ENCODE results near the gene KRTAP5-10.
"Not testable (repeated sequence)": the region's sequence is repeated elsewhere in the genome, so short reads cannot be mapped to it uniquely, and the experiment has no call there.

KRTAP5-10 gene

GRCh38 chr11:71534711-71535608, 30.4 kb upstream of the KRTAP5-10 start:
- peak in 1 of 2 experiments; percentile 33 for DNase-seq (ENCODE audit: low read depth in 1 of 2, low spot score in 1 of 2)
- H3K27me3 ChIP-seq (ENCODE audit: insufficient read depth, poor library complexity, severe bottlenecking); H3K27ac ChIP-seq (replicated peaks); H3K4me3 ChIP-seq (replicated peaks; ENCODE audit: insufficient read depth, low read length): not testable (repeated sequence)
- TF ChIP-seq SPI1 (IDR thresholded peaks at IDR 0.05; ENCODE audit: borderline replicate concordance, low read depth), result peak; percentile 88

GRCh38 chr11:71535825-71536224, 29.5 kb upstream of the KRTAP5-10 start:
- Histone ChIP-seq H3K4me3 (replicated peaks; ENCODE audit: insufficient read depth, low read length) (no peak overlapping the region), H3K27ac (replicated peaks) (no peak overlapping the region), H3K27me3 (ENCODE audit: insufficient read depth, poor library complexity, severe bottlenecking) (no peaks in the 10 kb centered on the region)
- DNase-seq (ENCODE audit: low read depth in 1 of 2, low spot score in 1 of 2), result no peak
- TF ChIP-seq GABPA (IDR thresholded peaks at IDR 0.05; ENCODE audit: low read depth), result no peak
- TF ChIP-seq, protein P1, sequence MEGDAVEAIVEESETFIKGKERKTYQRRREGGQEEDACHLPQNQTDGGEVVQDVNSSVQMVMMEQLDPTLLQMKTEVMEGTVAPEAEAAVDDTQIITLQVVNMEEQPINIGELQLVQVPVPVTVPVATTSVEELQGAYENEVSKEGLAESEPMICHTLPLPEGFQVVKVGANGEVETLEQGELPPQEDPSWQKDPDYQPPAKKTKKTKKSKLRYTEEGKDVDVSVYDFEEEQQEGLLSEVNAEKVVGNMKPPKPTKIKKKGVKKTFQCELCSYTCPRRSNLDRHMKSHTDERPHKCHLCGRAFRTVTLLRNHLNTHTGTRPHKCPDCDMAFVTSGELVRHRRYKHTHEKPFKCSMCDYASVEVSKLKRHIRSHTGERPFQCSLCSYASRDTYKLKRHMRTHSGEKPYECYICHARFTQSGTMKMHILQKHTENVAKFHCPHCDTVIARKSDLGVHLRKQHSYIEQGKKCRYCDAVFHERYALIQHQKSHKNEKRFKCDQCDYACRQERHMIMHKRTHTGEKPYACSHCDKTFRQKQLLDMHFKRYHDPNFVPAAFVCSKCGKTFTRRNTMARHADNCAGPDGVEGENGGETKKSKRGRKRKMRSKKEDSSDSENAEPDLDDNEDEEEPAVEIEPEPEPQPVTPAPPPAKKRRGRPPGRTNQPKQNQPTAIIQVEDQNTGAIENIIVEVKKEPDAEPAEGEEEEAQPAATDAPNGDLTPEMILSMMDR (IDR thresholded peaks at IDR 0.05; ENCODE audit: insufficient read depth, low read length), result no peak
- no peak for TF ChIP-seq REST (IDR thresholded peaks at IDR 0.05; ENCODE audit: insufficient replicate concordance, low read depth)
- TF ChIP-seq POLR2AphosphoS5 (IDR thresholded peaks at IDR 0.05; ENCODE audit: low read depth), result no peak
- TF ChIP-seq SPI1 (IDR thresholded peaks at IDR 0.05; ENCODE audit: borderline replicate concordance, low read depth), result no peak

- H3K4me3 ChIP-seq (replicated peaks; ENCODE audit: insufficient read depth, low read length), result no peak overlapping the region
These were observed 27.8 kb upstream of the KRTAP5-10 start for GRCh38 chr11:71537537-71537936.

More at GRCh38 chr11:71537537-71537936, 27.8 kb upstream of the KRTAP5-10 start:
- H3K27ac ChIP-seq (replicated peaks), result no peak overlapping the region
- no peaks in the 10 kb centered on the region for H3K27me3 ChIP-seq (ENCODE audit: insufficient read depth, poor library complexity, severe bottlenecking)
- no peak for DNase-seq (ENCODE audit: low read depth in 1 of 2, low spot score in 1 of 2)
- TF ChIP-seq, protein P1 (IDR thresholded peaks at IDR 0.05; ENCODE audit: insufficient read depth, low read length), result no peak
- TF ChIP-seq POLR2AphosphoS5 (IDR thresholded peaks at IDR 0.05; ENCODE audit: low read depth), result no peak
- no peak for TF ChIP-seq GABPA (IDR thresholded peaks at IDR 0.05; ENCODE audit: low read depth)
- no peak for TF ChIP-seq REST (IDR thresholded peaks at IDR 0.05; ENCODE audit: insufficient replicate concordance, low read depth)
- no peak for TF ChIP-seq SPI1 (IDR thresholded peaks at IDR 0.05; ENCODE audit: borderline replicate concordance, low read depth)
